Measurements from ENCODE around the gene RPS26.

DNA sequence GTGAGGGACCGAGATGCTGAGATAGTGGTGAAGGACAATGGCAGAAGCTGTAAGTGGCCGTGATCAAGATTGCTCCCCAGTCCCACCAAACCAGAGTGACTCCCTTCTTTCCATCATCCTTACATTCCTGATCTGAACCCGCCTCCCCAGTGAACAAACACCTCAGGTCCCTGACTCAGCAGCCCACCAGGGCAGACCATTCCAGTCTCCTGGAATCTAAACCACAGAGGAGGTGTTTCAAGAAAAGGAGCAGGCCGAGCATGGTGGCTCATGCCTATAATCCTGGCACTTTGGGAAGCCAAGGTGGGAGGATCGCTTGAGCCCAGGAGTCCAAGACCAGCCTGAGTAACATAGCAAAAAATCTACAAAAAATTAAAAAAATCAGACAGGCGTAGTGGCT, 44.9 kb downstream of the RPS26 start:
- TF ChIP-seq FOS (IDR thresholded peaks at IDR 0.05; ENCODE audit: borderline replicate concordance, insufficient read depth, low read length) (no peak), POLR2A (IDR thresholded peaks at IDR 0.05; ENCODE audit: low read depth, low read length) (no peak), EZH2 (IDR thresholded peaks at IDR 0.05; ENCODE audit: borderline replicate concordance, low read depth, low read length, severe bottlenecking) (no peak)
- TF ChIP-seq, protein P1, sequence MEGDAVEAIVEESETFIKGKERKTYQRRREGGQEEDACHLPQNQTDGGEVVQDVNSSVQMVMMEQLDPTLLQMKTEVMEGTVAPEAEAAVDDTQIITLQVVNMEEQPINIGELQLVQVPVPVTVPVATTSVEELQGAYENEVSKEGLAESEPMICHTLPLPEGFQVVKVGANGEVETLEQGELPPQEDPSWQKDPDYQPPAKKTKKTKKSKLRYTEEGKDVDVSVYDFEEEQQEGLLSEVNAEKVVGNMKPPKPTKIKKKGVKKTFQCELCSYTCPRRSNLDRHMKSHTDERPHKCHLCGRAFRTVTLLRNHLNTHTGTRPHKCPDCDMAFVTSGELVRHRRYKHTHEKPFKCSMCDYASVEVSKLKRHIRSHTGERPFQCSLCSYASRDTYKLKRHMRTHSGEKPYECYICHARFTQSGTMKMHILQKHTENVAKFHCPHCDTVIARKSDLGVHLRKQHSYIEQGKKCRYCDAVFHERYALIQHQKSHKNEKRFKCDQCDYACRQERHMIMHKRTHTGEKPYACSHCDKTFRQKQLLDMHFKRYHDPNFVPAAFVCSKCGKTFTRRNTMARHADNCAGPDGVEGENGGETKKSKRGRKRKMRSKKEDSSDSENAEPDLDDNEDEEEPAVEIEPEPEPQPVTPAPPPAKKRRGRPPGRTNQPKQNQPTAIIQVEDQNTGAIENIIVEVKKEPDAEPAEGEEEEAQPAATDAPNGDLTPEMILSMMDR (IDR thresholded peaks at IDR 0.05; ENCODE audit: extremely low read depth in 1 of 2, insufficient read depth in 1 of 2, low read depth in 1 of 2, low read length in 2 of 2) = no peak

All from endothelial cell of umbilical vein (primary cell).